ENCODE measurements around the gene TNFSF9. TPM values are rescaled to one million over a fixed set of nuclear protein-coding genes. Genes with fewer than 3 reads are reported as not detected.
"Not testable (repeated sequence)": the region's sequence is repeated elsewhere in the genome, so short reads cannot be mapped to it uniquely, and the experiment has no call there.

TNFSF9 gene
- total RNA-seq, 1 donor from 2014 or later: 2.3 TPM

DNA sequence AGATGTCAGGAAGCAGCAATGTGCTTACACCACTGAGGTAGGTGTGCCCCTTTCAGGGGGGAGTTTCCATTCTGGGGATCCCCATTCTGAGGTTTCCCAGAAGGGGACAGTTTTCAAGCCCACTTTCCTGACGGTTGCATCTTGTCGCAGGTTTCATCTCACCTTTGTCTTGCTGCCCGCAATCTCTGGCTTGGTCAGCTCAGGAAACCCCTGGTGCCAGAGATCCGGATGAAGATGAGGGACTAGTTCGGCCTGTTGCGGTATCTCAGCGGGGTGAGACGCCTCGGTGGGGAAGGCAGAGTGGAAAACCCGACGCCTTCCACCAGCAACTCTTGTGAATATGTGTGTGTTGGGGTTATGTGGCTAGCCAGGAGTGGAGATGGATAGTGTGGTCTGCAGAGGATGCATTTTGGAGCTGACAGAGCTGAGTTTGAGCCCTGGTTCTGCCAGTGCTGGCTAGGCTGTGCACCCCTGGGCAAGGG is 13.1 kb downstream of the TNFSF9 start:
- H3K4me3 ChIP-seq (ENCODE audit: insufficient read depth, low read depth, low read length): no peak overlapping the region
- DNase-seq (ENCODE audit: low read depth) (no peak), FAIRE-seq (no peak)
- H3K27ac Mint-ChIP-seq (ENCODE audit: unreplicated experiment): no peak overlapping the region
- H3K9me3 ChIP-seq (ENCODE audit: insufficient read depth, low read depth, low read length): no peaks in the 10 kb centered on the region
- no peaks in the 10 kb centered on the region for H3K36me3 Mint-ChIP-seq (ENCODE audit: low read depth, unreplicated experiment)
- H3K27me3 Mint-ChIP-seq (ENCODE audit: low read depth, unreplicated experiment): peaks cover 8% of the 10 kb centered on the region
- TF ChIP-seq, protein P1, sequence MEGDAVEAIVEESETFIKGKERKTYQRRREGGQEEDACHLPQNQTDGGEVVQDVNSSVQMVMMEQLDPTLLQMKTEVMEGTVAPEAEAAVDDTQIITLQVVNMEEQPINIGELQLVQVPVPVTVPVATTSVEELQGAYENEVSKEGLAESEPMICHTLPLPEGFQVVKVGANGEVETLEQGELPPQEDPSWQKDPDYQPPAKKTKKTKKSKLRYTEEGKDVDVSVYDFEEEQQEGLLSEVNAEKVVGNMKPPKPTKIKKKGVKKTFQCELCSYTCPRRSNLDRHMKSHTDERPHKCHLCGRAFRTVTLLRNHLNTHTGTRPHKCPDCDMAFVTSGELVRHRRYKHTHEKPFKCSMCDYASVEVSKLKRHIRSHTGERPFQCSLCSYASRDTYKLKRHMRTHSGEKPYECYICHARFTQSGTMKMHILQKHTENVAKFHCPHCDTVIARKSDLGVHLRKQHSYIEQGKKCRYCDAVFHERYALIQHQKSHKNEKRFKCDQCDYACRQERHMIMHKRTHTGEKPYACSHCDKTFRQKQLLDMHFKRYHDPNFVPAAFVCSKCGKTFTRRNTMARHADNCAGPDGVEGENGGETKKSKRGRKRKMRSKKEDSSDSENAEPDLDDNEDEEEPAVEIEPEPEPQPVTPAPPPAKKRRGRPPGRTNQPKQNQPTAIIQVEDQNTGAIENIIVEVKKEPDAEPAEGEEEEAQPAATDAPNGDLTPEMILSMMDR (IDR thresholded peaks at IDR 0.05; ENCODE audit: insufficient read depth, low read depth, low read length): no peak
- no peak for TF ChIP-seq EZH2 (IDR thresholded peaks at IDR 0.05; ENCODE audit: insufficient read depth, low read length)
- H3K9ac ChIP-seq (ENCODE audit: low read length): no peak overlapping the region
- H3K9me3 Mint-ChIP-seq (ENCODE audit: unreplicated experiment): peaks cover 15% of the 10 kb centered on the region
- H3K4me1 ChIP-seq (ENCODE audit: insufficient read depth, low read length): no peaks in the 10 kb centered on the region
- no peak overlapping the region for H2AFZ ChIP-seq (ENCODE audit: low read depth, low read length)
- no peaks in the 10 kb centered on the region for H3K27me3 ChIP-seq (ENCODE audit: insufficient read depth, low read length)
- H4K20me1 ChIP-seq (ENCODE audit: insufficient read depth, low read length): no peaks in the 10 kb centered on the region
- H3K4me3 Mint-ChIP-seq (ENCODE audit: unreplicated experiment): no peak overlapping the region
- no peak overlapping the region for H3K4me2 ChIP-seq (ENCODE audit: low read length)
- H3K36me3 ChIP-seq (ENCODE audit: insufficient read depth, low read length): no peaks in the 10 kb centered on the region
- H3K79me2 ChIP-seq (ENCODE audit: insufficient read depth, low read length): no peaks in the 10 kb centered on the region
- H3K27ac ChIP-seq (ENCODE audit: low read depth, low read length): no peak overlapping the region
- no peaks in the 10 kb centered on the region for H3K4me1 Mint-ChIP-seq (ENCODE audit: low read depth, unreplicated experiment)

DNA sequence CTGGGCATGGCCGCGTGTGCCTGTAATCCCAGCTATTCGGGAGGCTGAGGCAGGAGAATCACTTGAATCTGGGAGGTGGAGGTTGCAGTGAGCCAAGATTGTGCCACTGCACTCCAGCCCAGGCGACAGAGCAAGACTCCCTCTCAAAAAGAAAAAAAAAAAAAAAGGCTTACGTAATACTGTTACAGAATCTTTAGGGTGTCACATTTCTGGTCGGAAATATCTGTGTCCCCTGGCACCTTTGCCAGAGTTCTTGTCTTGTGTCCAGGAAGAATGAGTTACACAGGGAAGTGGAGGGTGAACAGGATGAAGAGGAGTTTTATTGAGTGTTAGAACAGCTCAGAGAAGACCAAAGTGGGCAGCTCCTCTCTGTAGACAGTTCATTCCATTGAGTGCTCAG is 19.9 kb downstream of the TNFSF9 start:
- DNase-seq (ENCODE audit: low read depth); H3K4me1 ChIP-seq (ENCODE audit: insufficient read depth, low read length); H3K36me3 Mint-ChIP-seq (ENCODE audit: low read depth, unreplicated experiment); H3K27me3 ChIP-seq (ENCODE audit: insufficient read depth, low read length); H3K36me3 ChIP-seq (ENCODE audit: insufficient read depth, low read length); H3K27ac Mint-ChIP-seq (ENCODE audit: unreplicated experiment); H4K20me1 ChIP-seq (ENCODE audit: insufficient read depth, low read length); H3K4me3 ChIP-seq (ENCODE audit: insufficient read depth, low read depth, low read length); FAIRE-seq; H3K79me2 ChIP-seq (ENCODE audit: insufficient read depth, low read length); H3K4me1 Mint-ChIP-seq (ENCODE audit: low read depth, unreplicated experiment); H3K9ac ChIP-seq (ENCODE audit: low read length); H3K4me2 ChIP-seq (ENCODE audit: low read length); H2AFZ ChIP-seq (ENCODE audit: low read depth, low read length); H3K9me3 ChIP-seq (ENCODE audit: insufficient read depth, low read depth, low read length); H3K4me3 Mint-ChIP-seq (ENCODE audit: unreplicated experiment); H3K27ac ChIP-seq (ENCODE audit: low read depth, low read length); H3K27me3 Mint-ChIP-seq (ENCODE audit: low read depth, unreplicated experiment): not testable (repeated sequence)
- H3K9me3 Mint-ChIP-seq (ENCODE audit: unreplicated experiment): peaks cover 14% of the 10 kb centered on the region

DNA sequence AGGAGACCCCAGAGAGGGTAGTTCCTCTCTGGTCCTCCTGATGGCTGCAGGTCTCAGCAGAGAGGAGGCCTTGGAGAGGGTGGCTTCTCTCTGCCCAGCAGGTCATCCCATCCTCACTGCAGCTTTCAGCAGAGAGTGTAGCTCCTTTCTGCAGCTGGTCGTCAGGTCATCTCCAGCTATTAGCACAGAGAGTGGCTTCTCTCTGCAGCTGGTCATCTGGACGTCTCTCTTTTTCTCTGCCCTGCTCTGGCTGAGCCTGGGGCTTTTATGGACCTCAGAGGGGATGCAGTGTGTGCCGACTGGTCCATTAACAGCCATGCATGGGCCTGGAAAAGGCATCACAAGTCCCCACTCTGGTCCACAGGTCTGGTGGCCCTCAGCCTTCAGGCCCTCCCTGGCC is 20.3 kb downstream of the TNFSF9 start:
- peaks cover 2% of the 10 kb centered on the region for H3K27me3 Mint-ChIP-seq (ENCODE audit: low read depth, unreplicated experiment)
- Histone ChIP-seq H4K20me1 (ENCODE audit: insufficient read depth, low read length) (no peaks in the 10 kb centered on the region), H3K4me3 (ENCODE audit: insufficient read depth, low read depth, low read length) (no peak overlapping the region), H3K4me2 (ENCODE audit: low read length) (no peak overlapping the region), H3K9me3 (ENCODE audit: insufficient read depth, low read depth, low read length) (no peaks in the 10 kb centered on the region), H3K4me1 (ENCODE audit: insufficient read depth, low read length) (no peaks in the 10 kb centered on the region), H3K27me3 (ENCODE audit: insufficient read depth, low read length) (no peaks in the 10 kb centered on the region), H3K79me2 (ENCODE audit: insufficient read depth, low read length) (no peaks in the 10 kb centered on the region), H3K27ac (ENCODE audit: low read depth, low read length) (no peak overlapping the region), H2AFZ (ENCODE audit: low read depth, low read length) (no peak overlapping the region), H3K36me3 (ENCODE audit: insufficient read depth, low read length) (no peaks in the 10 kb centered on the region), H3K9ac (ENCODE audit: low read length) (no peak overlapping the region)
- TF ChIP-seq, protein P1 (IDR thresholded peaks at IDR 0.05; ENCODE audit: insufficient read depth, low read depth, low read length): no peak
- TF ChIP-seq EZH2 (IDR thresholded peaks at IDR 0.05; ENCODE audit: insufficient read depth, low read length): no peak
- DNase-seq (ENCODE audit: low read depth): no peak
- no peaks in the 10 kb centered on the region for H3K36me3 Mint-ChIP-seq (ENCODE audit: low read depth, unreplicated experiment)
- H3K27ac Mint-ChIP-seq (ENCODE audit: unreplicated experiment): no peak overlapping the region
- peaks cover 11% of the 10 kb centered on the region for H3K9me3 Mint-ChIP-seq (ENCODE audit: unreplicated experiment)
- FAIRE-seq: no peak
- no peaks in the 10 kb centered on the region for H3K4me1 Mint-ChIP-seq (ENCODE audit: low read depth, unreplicated experiment)
- H3K4me3 Mint-ChIP-seq (ENCODE audit: unreplicated experiment): no peak overlapping the region
